Measurements from ENCODE around the gene SRC. TPM values are rescaled to one million over a fixed set of nuclear protein-coding genes. Genes with fewer than 3 reads are reported as not detected.

The SRC gene
- total RNA-seq, 2 experiments from 2014 or later, result 2.6 to 2.7 TPM

DNA sequence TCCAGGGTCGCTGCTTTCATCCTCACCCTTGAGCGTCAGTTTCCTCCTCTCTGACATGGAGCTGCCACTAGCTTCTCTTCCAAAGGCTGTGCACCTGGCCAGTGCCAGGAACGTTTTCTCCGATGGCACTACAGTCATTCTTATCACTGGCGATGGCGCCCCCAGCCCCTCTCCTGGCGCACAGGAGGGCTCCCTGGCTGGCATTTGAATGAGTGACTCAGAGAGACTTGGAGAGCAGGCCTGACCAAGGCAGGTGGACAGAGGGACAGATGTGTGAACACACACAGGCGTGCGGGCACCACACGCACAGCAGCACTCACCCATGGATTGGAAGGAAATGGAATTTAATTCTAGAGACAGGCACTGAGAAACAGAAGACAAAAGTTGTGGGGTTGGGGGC is 77.6 kb downstream of the SRC start:
- Mint-ChIP-seq H3K27ac (no peak overlapping the region), H3K36me3 (ENCODE audit: low read depth) (no peaks in the 10 kb centered on the region), H3K4me3 (no peak overlapping the region), H3K27me3 (peaks cover 16% of the 10 kb centered on the region), H3K4me1 (no peaks in the 10 kb centered on the region), H3K9me3 (no peaks in the 10 kb centered on the region)
- DNase-seq, result no peak
- ChIA-PET CTCF (interaction anchor here (0.7 kb wide), 1 partner anchor 36 kb away, joined by 4 read pairs; no protein-coding TSS in a partner anchor), POLR2A (no interaction called here)

GRCh38 chr20:37424062-37424851 is 78.3 kb downstream of the SRC start:
- Mint-ChIP-seq H3K27ac (no peak overlapping the region), H3K4me3 (no peak overlapping the region), H3K9me3 (no peaks in the 10 kb centered on the region), H3K27me3 (peaks cover 16% of the 10 kb centered on the region), H3K4me1 (no peaks in the 10 kb centered on the region), H3K36me3 (ENCODE audit: low read depth) (no peaks in the 10 kb centered on the region)
- POLR2A ChIA-PET, result no interaction called here
- DNase-seq, result no peak
- CTCF ChIA-PET, result interaction anchor here (0.7 kb wide), 1 partner anchor 37 kb away, joined by 4 read pairs; no protein-coding TSS in a partner anchor

GRCh38 chr20:37425103-37425625 is 79.2 kb downstream of the SRC start:
- Mint-ChIP-seq H3K27ac (no peak overlapping the region), H3K27me3 (peaks cover 16% of the 10 kb centered on the region), H3K4me3 (no peak overlapping the region), H3K4me1 (no peaks in the 10 kb centered on the region), H3K9me3 (no peaks in the 10 kb centered on the region), H3K36me3 (ENCODE audit: low read depth) (no peaks in the 10 kb centered on the region)
- ChIA-PET POLR2A (no interaction called here), CTCF (no interaction called here)
- DNase-seq, result no peak

GRCh38 chr20:37426106-37426505 is 80.2 kb downstream of the SRC start:
- Mint-ChIP-seq H3K4me1 (no peaks in the 10 kb centered on the region), H3K27me3 (peaks cover 11% of the 10 kb centered on the region), H3K36me3 (ENCODE audit: low read depth) (no peaks in the 10 kb centered on the region), H3K9me3 (no peaks in the 10 kb centered on the region), H3K4me3 (no peak overlapping the region), H3K27ac (no peak overlapping the region)
- DNase-seq, result no peak
- ChIA-PET POLR2A (no interaction called here), CTCF (no interaction called here)

DNA sequence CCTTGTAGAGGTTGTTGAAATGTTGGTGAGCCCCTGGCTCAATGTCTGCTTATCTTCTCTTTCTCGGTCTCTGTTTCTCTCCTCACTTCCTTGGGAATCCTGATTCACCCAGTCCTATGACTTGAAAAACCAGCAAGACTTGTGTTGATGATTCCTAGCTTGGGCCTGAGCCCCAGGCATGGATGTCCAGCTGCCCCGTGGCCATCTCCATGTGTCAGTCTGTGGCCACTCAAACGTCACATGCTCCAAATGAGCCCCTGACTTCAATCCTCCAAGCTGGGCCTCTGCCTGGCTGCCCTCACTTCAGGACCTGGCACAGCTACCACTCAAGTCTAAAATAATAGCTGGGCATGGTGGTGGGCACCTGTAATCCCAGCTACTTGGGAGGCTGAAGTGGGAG is 81.0 kb downstream of the SRC start:
- Mint-ChIP-seq H3K27ac (no peak overlapping the region), H3K4me1 (no peaks in the 10 kb centered on the region), H3K27me3 (peaks cover 6% of the 10 kb centered on the region), H3K4me3 (no peak overlapping the region), H3K36me3 (ENCODE audit: low read depth) (no peaks in the 10 kb centered on the region), H3K9me3 (no peaks in the 10 kb centered on the region)
- no peak for DNase-seq
- CTCF ChIA-PET, result no interaction called here
- POLR2A ChIA-PET, result no interaction called here

GRCh38 chr20:37430044-37430443 is 84.1 kb downstream of the SRC start:
- DNase-seq, result no peak
- POLR2A ChIA-PET, result no interaction called here
- CTCF ChIA-PET, result no interaction called here
- Mint-ChIP-seq H3K27ac (no peak overlapping the region), H3K4me1 (no peaks in the 10 kb centered on the region), H3K27me3 (no peaks in the 10 kb centered on the region), H3K4me3 (no peak overlapping the region), H3K36me3 (ENCODE audit: low read depth) (no peaks in the 10 kb centered on the region), H3K9me3 (no peaks in the 10 kb centered on the region)

DNA sequence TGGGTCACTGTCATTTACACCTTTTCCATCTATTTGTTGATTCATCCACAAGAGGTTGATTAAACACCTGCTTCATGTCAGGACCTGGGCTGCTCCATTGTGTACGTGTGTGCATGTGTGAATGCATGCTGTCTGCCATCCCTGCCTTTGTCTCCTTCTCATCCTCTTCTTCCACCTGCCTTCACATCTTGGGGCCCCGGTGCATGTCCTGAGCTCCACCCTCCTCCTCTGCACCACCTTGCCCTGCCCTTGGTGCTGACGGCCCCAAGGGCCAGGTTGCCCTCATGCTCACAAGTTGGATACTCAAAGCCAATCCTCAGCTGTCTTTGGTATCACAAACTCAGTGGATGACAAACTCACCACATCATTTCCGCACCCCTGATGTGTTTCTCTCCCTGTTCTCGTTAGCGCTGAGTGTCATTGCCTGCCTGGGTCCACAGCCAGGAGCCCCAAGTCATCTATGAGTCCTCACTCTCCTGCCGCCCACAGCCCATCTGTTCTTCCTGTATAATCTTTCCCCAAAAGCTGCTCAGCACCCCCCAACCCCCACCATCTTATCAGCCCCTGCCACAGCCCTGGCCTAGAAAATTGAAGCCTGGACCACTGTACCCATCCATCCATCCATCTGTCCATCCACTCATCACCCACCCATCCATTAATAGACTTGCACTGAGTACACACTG is 85.0 kb downstream of the SRC start:
- Mint-ChIP-seq H3K27ac (no peak overlapping the region), H3K36me3 (ENCODE audit: low read depth) (no peaks in the 10 kb centered on the region), H3K4me3 (no peak overlapping the region), H3K9me3 (no peaks in the 10 kb centered on the region), H3K4me1 (no peaks in the 10 kb centered on the region), H3K27me3 (no peaks in the 10 kb centered on the region)
- ChIA-PET CTCF (no interaction called here), POLR2A (no interaction called here)
- no peak for DNase-seq

DNA sequence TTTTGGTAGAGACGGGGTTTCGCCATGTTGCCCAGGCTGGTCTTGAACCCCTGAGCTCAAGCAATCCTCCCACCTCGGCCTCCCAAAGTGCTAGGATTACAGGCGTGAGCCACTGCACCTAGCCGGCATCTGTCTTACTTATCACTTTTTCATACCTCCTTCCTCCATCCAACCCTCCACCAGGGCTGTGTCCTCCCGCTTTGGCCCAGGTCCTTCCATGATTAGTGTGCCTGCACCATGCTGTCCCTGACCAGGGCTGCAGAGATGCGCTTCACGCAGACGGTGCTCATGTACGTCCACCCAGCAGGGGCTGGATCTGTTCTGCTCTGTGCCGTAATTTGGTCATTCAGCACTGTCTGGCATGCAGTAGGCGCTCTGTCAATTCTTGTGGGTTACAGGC is 85.8 kb downstream of the SRC start:
- Mint-ChIP-seq H3K9me3 (no peaks in the 10 kb centered on the region), H3K36me3 (ENCODE audit: low read depth) (no peaks in the 10 kb centered on the region), H3K27ac (no peak overlapping the region), H3K4me3 (no peak overlapping the region), H3K4me1 (no peaks in the 10 kb centered on the region), H3K27me3 (no peaks in the 10 kb centered on the region)
- ChIA-PET CTCF (no interaction called here), POLR2A (no interaction called here)
- DNase-seq, result no peak

- Mint-ChIP-seq H3K27me3 (no peaks in the 10 kb centered on the region), H3K36me3 (ENCODE audit: low read depth) (no peaks in the 10 kb centered on the region), H3K4me3 (no peak overlapping the region), H3K4me1 (no peaks in the 10 kb centered on the region), H3K27ac (no peak overlapping the region), H3K9me3 (no peaks in the 10 kb centered on the region)
- ChIA-PET POLR2A (no interaction called here), CTCF (no interaction called here)
- no peak for DNase-seq
Measured at GRCh38 chr20:37432606-37433005, 86.7 kb downstream of the SRC start.

GRCh38 chr20:37435607-37436006 is 89.7 kb downstream of the SRC start:
- Mint-ChIP-seq H3K36me3 (ENCODE audit: low read depth) (no peaks in the 10 kb centered on the region), H3K27me3 (no peaks in the 10 kb centered on the region), H3K27ac (no peak overlapping the region), H3K9me3 (no peaks in the 10 kb centered on the region), H3K4me1 (no peaks in the 10 kb centered on the region), H3K4me3 (no peak overlapping the region)
- DNase-seq, result no peak
- CTCF ChIA-PET, result no interaction called here
- POLR2A ChIA-PET, result no interaction called here

GRCh38 chr20:37436527-37437186 is 90.7 kb downstream of the SRC start:
- Mint-ChIP-seq H3K27me3 (no peaks in the 10 kb centered on the region), H3K36me3 (ENCODE audit: low read depth) (no peaks in the 10 kb centered on the region), H3K9me3 (no peaks in the 10 kb centered on the region), H3K27ac (no peak overlapping the region), H3K4me3 (no peak overlapping the region), H3K4me1 (no peaks in the 10 kb centered on the region)
- ChIA-PET CTCF (no interaction called here), POLR2A (no interaction called here)
- no peak for DNase-seq

GRCh38 chr20:37437676-37438075 is 91.7 kb downstream of the SRC start:
- DNase-seq, result no peak
- no peaks in the 10 kb centered on the region for H3K9me3 Mint-ChIP-seq
- no peaks in the 10 kb centered on the region for H3K27me3 Mint-ChIP-seq
- POLR2A ChIA-PET, result no interaction called here
- H3K4me1 Mint-ChIP-seq, result no peaks in the 10 kb centered on the region
- no peak overlapping the region for H3K4me3 Mint-ChIP-seq
- CTCF ChIA-PET, result no interaction called here
- no peak overlapping the region for H3K27ac Mint-ChIP-seq
- H3K36me3 Mint-ChIP-seq (ENCODE audit: low read depth), result no peaks in the 10 kb centered on the region

GRCh38 chr20:37438464-37439222 is 92.7 kb downstream of the SRC start:
- POLR2A ChIA-PET, result no interaction called here
- H3K4me1 Mint-ChIP-seq, result no peaks in the 10 kb centered on the region
- no peaks in the 10 kb centered on the region for H3K27me3 Mint-ChIP-seq
- CTCF ChIA-PET, result no interaction called here
- H3K36me3 Mint-ChIP-seq (ENCODE audit: low read depth), result no peaks in the 10 kb centered on the region
- H3K4me3 Mint-ChIP-seq, result no peak overlapping the region
- DNase-seq, result no peak
- H3K27ac Mint-ChIP-seq, result no peak overlapping the region
- no peaks in the 10 kb centered on the region for H3K9me3 Mint-ChIP-seq
